GM23248 (cell line): ENCODE data around the gene FYB2. TPM values are rescaled to one million over a fixed set of nuclear protein-coding genes. Genes with fewer than 3 reads are reported as not detected.

Experiments
- DNase-seq: peaks from one replicate; pipeline ENCODE4 v3.0.0-alpha.2; 2015
- H2AFZ ChIP-seq: fragments of 200-600 bp; sonication (generic); 2 replicates; pipeline ENCODE4 v1.6.1; 2016; ENCODE audit warnings: antibody characterized with exemption
- H3F3A ChIP-seq: fragments of 200-600 bp; sonication (generic); 2 replicates; pipeline ENCODE4 v1.6.1; 2016; ENCODE audit warnings: mild to moderate bottlenecking, antibody characterized with exemption, mixed run types; ENCODE audit not compliant: insufficient read depth
- H3K27ac ChIP-seq: fragments of 200-600 bp; sonication (generic); 2 replicates; pipeline ENCODE4 v1.5.1; 2016; ENCODE audit warnings: mild to moderate bottlenecking
- H3K27me3 ChIP-seq: fragments of 200-600 bp; sonication (generic); replicated peaks from 2 replicates; pipeline ENCODE4 v1.6.1; 2016; ENCODE audit warnings: mild to moderate bottlenecking; ENCODE audit not compliant: insufficient read depth
- H3K36me3 ChIP-seq: fragments of 200-600 bp; sonication (generic); 2 replicates; pipeline ENCODE4 v1.6.1; 2016; ENCODE audit warnings: low read depth, mild to moderate bottlenecking
- H3K4me1 ChIP-seq: fragments of 200-600 bp; sonication (generic); 2 replicates; pipeline ENCODE4 v1.6.1; 2016; ENCODE audit warnings: mild to moderate bottlenecking; ENCODE audit not compliant: insufficient read depth
- H3K4me2 ChIP-seq: fragments of 200-600 bp; sonication (generic); one replicate; pipeline ENCODE4 v1.6.1; 2016; ENCODE audit warnings: mild to moderate bottlenecking; ENCODE audit not compliant: unreplicated experiment
- H3K4me3 ChIP-seq: fragments of 200-600 bp; sonication (generic); 2 replicates; pipeline ENCODE4 v1.5.1; 2016; ENCODE audit warnings: mild to moderate bottlenecking
- H3K79me2 ChIP-seq: fragments of 200-600 bp; sonication (generic); 2 replicates; pipeline ENCODE4 v1.6.1; 2016; ENCODE audit warnings: mild to moderate bottlenecking; ENCODE audit not compliant: insufficient read depth
- H3K9ac ChIP-seq: fragments of 200-600 bp; sonication (generic); 2 replicates; pipeline ENCODE4 v1.6.1; 2016; ENCODE audit warnings: mild to moderate bottlenecking
- H3K9me2 ChIP-seq: fragments of 200-600 bp; sonication (generic); 2 replicates; pipeline ENCODE4 v1.6.1; 2016; ENCODE audit warnings: mixed run types, mild to moderate bottlenecking, moderate library complexity; ENCODE audit not compliant: insufficient read depth
- H3K9me3 ChIP-seq: fragments of 200-600 bp; sonication (generic); one replicate; pipeline ENCODE4 v1.6.1; 2017; ENCODE audit warnings: low read depth
- H4K20me1 ChIP-seq: fragments of 200-600 bp; sonication (generic); 2 replicates; pipeline ENCODE4 v1.6.0; 2016; ENCODE audit not compliant: insufficient read depth
- EZH2 ChIP-seq: fragments of 200-600 bp; sonication (generic); IDR thresholded peaks from 2 replicates; pipeline ENCODE4 v1.6.1; 2018; ENCODE audit warnings: antibody characterized with exemption, mild to moderate bottlenecking; ENCODE audit not compliant: insufficient read depth, poor library complexity, severe bottlenecking
- EZH2phosphoT487 ChIP-seq: fragments of 200-600 bp; sonication (generic); IDR thresholded peaks from 2 replicates; pipeline ENCODE4 v1.6.1; 2018; ENCODE audit warnings: antibody characterized with exemption, moderate library complexity, mild to moderate bottlenecking, low read depth; ENCODE audit not compliant: insufficient read depth
- WGBS, 2 experiments: methylation state at CpG; one replicate each; pipeline ENCODE4 v1.1.6; 2015 to 2017; ENCODE audit warnings: low lambda C conversion rate in 2 of 2, low coverage in 1 of 2; ENCODE audit errors: missing lambda C conversion rate in 2 of 2; 5-methylcytosine and 5-hydroxymethylcytosine counted together
- in situ Hi-C: fragments of 300-500 bp; cut with MboI; formaldehyde crosslinking; loops from 2 replicates; pipeline ENCODE4 v1.15.0; 2020
- polyA plus RNA-seq: library from polyadenylated mRNA; unstranded; fragments of >200 nt; fragmentation: Nextera tagmentation; extraction: Ambion mirVana; gene quantifications from 2 replicates; pipeline ENCODE4 v1.2.1, GENCODE V29; 2016
- total RNA-seq: library from RNA; depleted of rRNA; stranded (reverse); fragments of >200 nt; shearing (Covaris generic); gene quantifications from 2 replicates; pipeline ENCODE4 v1.2.3, GENCODE V29; 2014; rRNA removed

FYB2 gene
- total and polyA plus RNA-seq, 2 experiments from 2014 or later, result not detected

- H3K9me3 ChIP-seq, result no peaks in the 10 kb centered on the region
- no peaks in the 10 kb centered on the region for H3F3A ChIP-seq
- TF ChIP-seq EZH2phosphoT487 (no peak), EZH2 (no peak)
- in situ Hi-C loops, result no loop called here
- no peak overlapping the region for H3K4me2 ChIP-seq
- H2AFZ ChIP-seq, result no peak overlapping the region
- H3K9me2 ChIP-seq, result no peaks in the 10 kb centered on the region
- H3K27me3 ChIP-seq, result no peaks in the 10 kb centered on the region
- H3K9ac ChIP-seq, result no peak overlapping the region
- 69 to 72% methylated on average over 2 of the region's 2 CpGs for WGBS, 2 experiments
- H3K4me3 ChIP-seq, result no peak overlapping the region
- no peaks in the 10 kb centered on the region for H4K20me1 ChIP-seq
- no peak for DNase-seq
- H3K36me3 ChIP-seq, result no peaks in the 10 kb centered on the region
- H3K27ac ChIP-seq, result no peak overlapping the region
- H3K79me2 ChIP-seq, result no peaks in the 10 kb centered on the region
- H3K4me1 ChIP-seq, result no peaks in the 10 kb centered on the region
These were observed 148.9 kb downstream of the FYB2 start for GRCh38 chr1:56670350-56670749.

Other genes starting within 250 kb of the FYB2 start
- 156 and 159 TPM in 2 replicates for gene PLPP3, start 239.8 kb downstream of the FYB2 start, total RNA-seq
- gene PLPP3, start 239.8 kb downstream of the FYB2 start, polyA plus RNA-seq, result 79.5 and 80.1 TPM in 2 replicates
- gene PRKAA2, start 174.1 kb downstream of the FYB2 start, total RNA-seq, result 0.65 and 0.76 TPM in 2 replicates
- 0.44 and 0.49 TPM in 2 replicates for gene PRKAA2, start 174.1 kb downstream of the FYB2 start, polyA plus RNA-seq
- gene C8A, start 35.4 kb upstream of the FYB2 start, total RNA-seq, result not detected in 2 replicates
- gene C8A, start 35.4 kb upstream of the FYB2 start, polyA plus RNA-seq, result not detected in 2 replicates
- gene C8B, start 146.6 kb upstream of the FYB2 start, total RNA-seq, result not detected in 2 replicates
- not detected in 2 replicates for gene C8B, start 146.6 kb upstream of the FYB2 start, polyA plus RNA-seq